Measurements from ENCODE around the gene MS4A12.
"Not testable (repeated sequence)": the region's sequence is repeated elsewhere in the genome, so short reads cannot be mapped to it uniquely, and the experiment has no call there.

Gene MS4A12, protein sequence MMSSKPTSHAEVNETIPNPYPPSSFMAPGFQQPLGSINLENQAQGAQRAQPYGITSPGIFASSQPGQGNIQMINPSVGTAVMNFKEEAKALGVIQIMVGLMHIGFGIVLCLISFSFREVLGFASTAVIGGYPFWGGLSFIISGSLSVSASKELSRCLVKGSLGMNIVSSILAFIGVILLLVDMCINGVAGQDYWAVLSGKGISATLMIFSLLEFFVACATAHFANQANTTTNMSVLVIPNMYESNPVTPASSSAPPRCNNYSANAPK

DNA sequence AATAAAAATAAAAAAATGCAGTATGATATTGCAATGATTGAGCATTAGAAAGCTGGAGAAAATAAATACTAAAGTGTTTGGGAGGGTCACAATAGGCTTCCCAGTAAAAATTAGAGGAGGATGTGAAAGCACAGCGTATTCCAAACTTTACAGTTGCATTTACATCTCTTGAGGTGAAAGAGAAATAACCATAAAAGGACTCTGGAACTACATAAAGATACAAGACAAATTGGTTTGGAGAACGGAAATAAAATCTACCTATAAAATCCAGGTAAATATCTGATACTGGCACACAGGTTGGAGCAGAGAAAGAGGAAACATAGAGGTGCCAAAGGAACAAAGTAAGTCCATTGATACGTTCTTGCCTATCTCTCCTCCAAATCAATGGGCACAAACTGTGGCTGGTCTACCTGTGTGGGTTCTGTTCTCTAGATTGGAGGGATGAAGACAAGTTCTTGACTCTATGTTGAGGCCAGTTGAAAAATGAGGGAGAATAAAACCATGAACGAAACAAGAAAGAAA, at the start of gene MS4A12:
TSS of gene MS4A12 (plus strand) at position 291 of the 522 bp plus-strand sequence. CDS start 4,541 bp downstream, outside the sequence.
- in situ Hi-C loops (cut with MboI; ENCODE audit: low pct_unique_long_range_greater_than_20kb, low sequenced_read_pairs, unreplicated experiment): loop anchor here (10.0 to 25.0 kb wide), 2 partner anchors 122 to 680 kb away; partner anchors contain the start of gene MRPL16
- DNase-seq (ENCODE audit: low spot score): no peak
- TF ChIP-seq, protein P1, sequence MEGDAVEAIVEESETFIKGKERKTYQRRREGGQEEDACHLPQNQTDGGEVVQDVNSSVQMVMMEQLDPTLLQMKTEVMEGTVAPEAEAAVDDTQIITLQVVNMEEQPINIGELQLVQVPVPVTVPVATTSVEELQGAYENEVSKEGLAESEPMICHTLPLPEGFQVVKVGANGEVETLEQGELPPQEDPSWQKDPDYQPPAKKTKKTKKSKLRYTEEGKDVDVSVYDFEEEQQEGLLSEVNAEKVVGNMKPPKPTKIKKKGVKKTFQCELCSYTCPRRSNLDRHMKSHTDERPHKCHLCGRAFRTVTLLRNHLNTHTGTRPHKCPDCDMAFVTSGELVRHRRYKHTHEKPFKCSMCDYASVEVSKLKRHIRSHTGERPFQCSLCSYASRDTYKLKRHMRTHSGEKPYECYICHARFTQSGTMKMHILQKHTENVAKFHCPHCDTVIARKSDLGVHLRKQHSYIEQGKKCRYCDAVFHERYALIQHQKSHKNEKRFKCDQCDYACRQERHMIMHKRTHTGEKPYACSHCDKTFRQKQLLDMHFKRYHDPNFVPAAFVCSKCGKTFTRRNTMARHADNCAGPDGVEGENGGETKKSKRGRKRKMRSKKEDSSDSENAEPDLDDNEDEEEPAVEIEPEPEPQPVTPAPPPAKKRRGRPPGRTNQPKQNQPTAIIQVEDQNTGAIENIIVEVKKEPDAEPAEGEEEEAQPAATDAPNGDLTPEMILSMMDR (IDR thresholded peaks at IDR 0.05; ENCODE audit: extremely low read depth, insufficient read depth, missing control alignments): no peak

DNA sequence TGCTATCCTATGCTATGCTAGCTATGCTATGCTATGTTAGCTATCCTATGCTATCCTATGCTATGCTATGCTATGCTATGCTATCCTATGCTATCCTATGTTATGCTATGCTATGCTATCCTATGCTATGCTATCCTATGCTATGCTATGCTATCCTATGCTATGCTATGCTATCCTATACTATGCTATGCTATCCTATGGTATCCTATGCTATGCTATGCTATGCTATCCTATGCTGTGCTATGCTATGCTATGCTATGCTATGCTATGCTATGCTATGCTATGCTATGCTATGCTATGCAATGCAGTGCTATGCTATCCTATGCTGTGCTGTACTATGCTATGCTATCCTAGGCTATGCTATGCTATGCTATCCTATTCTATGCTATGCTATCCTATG, 45.5 kb upstream of the MS4A12 start:
- TF ChIP-seq, protein P1 (IDR thresholded peaks at IDR 0.05; ENCODE audit: extremely low read depth, insufficient read depth, missing control alignments): no peak
- in situ Hi-C loops (cut with MboI; ENCODE audit: low pct_unique_long_range_greater_than_20kb, low sequenced_read_pairs, unreplicated experiment): no loop called here
- DNase-seq (ENCODE audit: low spot score): no peak

DNA sequence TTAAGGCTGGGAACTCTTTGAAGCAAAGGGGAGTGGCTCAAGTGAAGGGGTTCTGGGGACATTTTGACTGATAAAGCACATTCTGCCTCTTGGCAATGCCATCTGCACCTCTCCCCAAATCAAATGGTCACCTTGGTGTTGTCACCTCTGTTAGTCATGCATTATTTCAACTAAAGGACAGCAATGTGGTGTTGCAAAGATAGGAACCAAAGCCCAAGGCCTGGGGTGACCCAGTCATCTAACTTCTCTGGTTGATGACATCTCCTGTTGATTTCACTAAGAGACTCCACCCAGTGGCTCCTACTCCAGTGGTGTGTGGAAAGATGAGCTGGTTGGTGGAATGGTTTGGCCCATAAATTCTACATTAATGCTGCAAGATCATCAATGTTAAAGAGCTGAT, 44.7 kb upstream of the MS4A12 start:
- in situ Hi-C loops (cut with MboI; ENCODE audit: low pct_unique_long_range_greater_than_20kb, low sequenced_read_pairs, unreplicated experiment): no loop called here
- TF ChIP-seq, protein P1 (IDR thresholded peaks at IDR 0.05; ENCODE audit: extremely low read depth, insufficient read depth, missing control alignments): no peak

DNA sequence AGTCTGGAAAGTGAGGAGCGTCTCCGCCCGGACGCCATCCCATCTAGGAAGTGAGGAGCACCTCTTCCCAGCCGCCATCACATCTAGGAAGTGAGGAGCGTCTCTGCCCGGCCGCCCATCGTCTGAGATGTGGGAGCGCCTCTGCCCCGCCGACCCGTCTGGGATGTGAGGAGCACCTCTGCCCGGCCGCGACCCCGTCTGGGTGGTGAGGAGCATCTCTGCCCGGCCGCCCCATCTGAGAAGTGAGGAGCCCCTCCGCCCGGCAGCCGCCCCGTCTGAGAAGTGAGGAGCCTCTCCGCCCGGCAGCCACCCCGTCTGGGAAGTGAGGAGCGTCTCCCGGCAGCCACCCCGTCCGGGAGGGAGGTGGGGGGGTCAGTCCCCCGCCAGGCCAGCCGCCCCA, 41.4 kb upstream of the MS4A12 start:
- DNase-seq (ENCODE audit: low spot score); in situ Hi-C loops (cut with MboI; ENCODE audit: low pct_unique_long_range_greater_than_20kb, low sequenced_read_pairs, unreplicated experiment): not testable (repeated sequence)

More for the DNA sequence above, 44.7 kb upstream of the MS4A12 start:
- DNase-seq (ENCODE audit: low spot score): no peak

DNA sequence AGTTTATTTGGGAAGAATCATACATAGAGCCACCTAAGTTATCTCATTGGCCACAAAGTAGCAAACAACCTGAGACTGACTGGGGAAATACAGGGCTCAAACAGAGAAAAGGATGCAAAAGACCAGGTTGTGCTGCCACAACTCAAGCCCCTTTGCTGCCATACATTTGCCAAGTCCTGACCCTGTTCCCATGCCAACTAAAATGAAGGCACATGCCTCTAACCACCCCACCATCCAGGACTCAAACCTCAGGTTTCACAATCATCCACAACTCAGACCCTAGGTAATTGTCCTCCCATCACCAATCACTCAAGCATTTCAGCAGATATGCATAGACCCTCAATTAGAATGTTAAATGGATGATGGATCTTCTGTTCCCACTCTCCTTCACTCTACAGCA, 38.4 kb upstream of the MS4A12 start:
- in situ Hi-C loops (cut with MboI; ENCODE audit: low pct_unique_long_range_greater_than_20kb, low sequenced_read_pairs, unreplicated experiment): no loop called here
- DNase-seq (ENCODE audit: low spot score): no peak
- TF ChIP-seq, protein P1 (IDR thresholded peaks at IDR 0.05; ENCODE audit: extremely low read depth, insufficient read depth, missing control alignments): no peak

DNA sequence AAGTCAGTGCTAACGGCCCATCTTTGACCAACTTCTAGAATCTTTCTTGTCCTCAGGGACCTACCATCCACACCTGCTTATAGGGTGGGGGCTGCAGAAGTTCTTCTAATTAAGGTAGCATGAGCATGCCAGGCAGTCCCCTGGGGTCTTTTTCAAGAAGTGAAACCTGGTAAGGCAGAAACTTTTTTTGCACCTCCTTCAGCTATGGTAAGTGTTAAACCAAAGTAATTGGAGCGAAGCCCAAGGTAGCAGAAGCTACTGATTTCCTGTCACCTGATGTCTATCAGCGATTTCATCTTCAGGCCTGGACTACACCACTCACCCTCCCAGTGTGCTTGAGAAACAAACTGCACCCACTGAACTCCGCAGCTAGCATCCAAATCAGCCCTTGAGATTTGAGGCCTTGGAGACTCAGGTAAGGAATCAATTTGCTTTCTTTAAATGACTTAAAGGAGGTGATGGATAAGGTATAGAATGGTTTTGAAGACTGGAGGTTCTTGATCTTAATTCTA, 37.0 kb upstream of the MS4A12 start, which contains the start of gene MS4A1:
TSS of gene MS4A1 (plus strand) at position 317 of the 512 bp plus-strand sequence. CDS start 6,528 bp downstream, outside the sequence.
- peak; percentile 80 for DNase-seq (ENCODE audit: low spot score)
- in situ Hi-C loops (cut with MboI; ENCODE audit: low pct_unique_long_range_greater_than_20kb, low sequenced_read_pairs, unreplicated experiment): no loop called here
- TF ChIP-seq, protein P1 (IDR thresholded peaks at IDR 0.05; ENCODE audit: extremely low read depth, insufficient read depth, missing control alignments): no peak

DNA sequence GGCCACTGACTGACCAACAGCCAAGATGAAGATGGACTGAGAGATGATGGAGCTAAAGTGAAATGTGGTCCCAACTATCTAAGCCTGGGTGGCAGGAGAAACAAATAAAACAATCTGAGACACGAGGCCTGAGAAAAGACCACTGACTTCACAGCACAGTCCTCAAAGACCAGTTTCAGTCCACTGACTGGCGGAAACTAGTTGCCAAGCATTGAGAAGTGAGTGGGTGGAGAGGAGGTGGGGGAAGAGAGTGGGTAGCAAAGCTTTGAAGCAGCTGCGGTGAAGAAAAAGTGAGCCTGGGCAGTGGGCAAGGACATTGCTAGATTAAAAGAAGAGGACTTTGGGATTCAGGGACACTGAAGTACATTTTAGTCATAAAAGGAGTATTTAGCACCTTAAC, 35.0 kb upstream of the MS4A12 start:
- in situ Hi-C loops (cut with MboI; ENCODE audit: low pct_unique_long_range_greater_than_20kb, low sequenced_read_pairs, unreplicated experiment): no loop called here
- TF ChIP-seq, protein P1 (IDR thresholded peaks at IDR 0.05; ENCODE audit: extremely low read depth, insufficient read depth, missing control alignments): no peak
- DNase-seq (ENCODE audit: low spot score): no peak
